GM06990 (cell line): Measurements from ENCODE around the gene KRT78.

Source experiments
- DNase-seq: peaks from one replicate; pipeline ENCODE4 v3.0.0-alpha.2; 2011; ENCODE audit not compliant: insufficient read length; ENCODE audit errors: extremely low read depth
- H3K27me3 ChIP-seq: replicated peaks from 2 replicates; pipeline ENCODE4 v1.6.0; 2011; ENCODE audit warnings: low read length; ENCODE audit not compliant: control insufficient read depth, insufficient read depth
- H3K36me3 ChIP-seq: 2 replicates; pipeline ENCODE4 v1.5.1; 2011; ENCODE audit warnings: low read length; ENCODE audit not compliant: control insufficient read depth, insufficient read depth
- H3K4me3 ChIP-seq: replicated peaks from 2 replicates; pipeline ENCODE4 v1.5.1; 2011; ENCODE audit warnings: low read depth, mild to moderate bottlenecking, control low read depth, low read length
- CTCF ChIP-seq: IDR thresholded peaks from 2 replicates; pipeline ENCODE4 v1.5.1; 2011; ENCODE audit warnings: low read length, control low read depth, mild to moderate bottlenecking, inconsistent platforms; ENCODE audit not compliant: insufficient read depth, poor library complexity, severe bottlenecking

KRT78 gene

GRCh38 chr12:52825961-52826360 lies 22.8 kb downstream of the KRT78 start:
- Histone ChIP-seq H3K4me3 (no peak overlapping the region), H3K36me3 (no peaks in the 10 kb centered on the region), H3K27me3 (no peaks in the 10 kb centered on the region; the same call in none of the 2 replicates)
- no peak for TF ChIP-seq CTCF
- DNase-seq: no peak

- no peaks in the 10 kb centered on the region for H3K36me3 ChIP-seq
- no peak for DNase-seq
- no peak overlapping the region for H3K4me3 ChIP-seq
- H3K27me3 ChIP-seq: no peaks in the 10 kb centered on the region; the same call in none of the 2 replicates
- TF ChIP-seq CTCF: no peak
Measured at GRCh38 chr12:52824741-52825410, 23.9 kb downstream of the KRT78 start.

GRCh38 chr12:52823761-52824450 lies 24.9 kb downstream of the KRT78 start:
- TF ChIP-seq CTCF: no peak
- Histone ChIP-seq H3K36me3 (no peaks in the 10 kb centered on the region), H3K4me3 (no peak overlapping the region), H3K27me3 (no peaks in the 10 kb centered on the region; the same call in none of the 2 replicates)
- DNase-seq: no peak

GRCh38 chr12:52822771-52823510 lies 25.9 kb downstream of the KRT78 start:
- no peak for DNase-seq
- Histone ChIP-seq H3K36me3 (no peaks in the 10 kb centered on the region), H3K4me3 (no peak overlapping the region), H3K27me3 (no peaks in the 10 kb centered on the region; the same call in none of the 2 replicates)
- no peak for TF ChIP-seq CTCF

GRCh38 chr12:52821826-52822660 lies 26.8 kb downstream of the KRT78 start:
- no peak for TF ChIP-seq CTCF
- Histone ChIP-seq H3K4me3 (no peak overlapping the region), H3K36me3 (no peaks in the 10 kb centered on the region), H3K27me3 (no peaks in the 10 kb centered on the region; the same call in none of the 2 replicates)
- no peak for DNase-seq
